Liver (tissue), 3 donors: ENCODE results near the gene FCRL6.

ENCODE experiments used
- CTCF ChIP-seq: fragments of 150-350 bp; IDR thresholded peaks from 2 replicates; pipeline ENCODE4 v1.5.1; 2017; ENCODE audit warnings: improper control_type of control experiment, low read depth, low read length; ENCODE audit not compliant: missing input control
- JUND ChIP-seq, 2 donors: IDR thresholded peaks; 2 replicates each; pipeline ENCODE4 v1.6.1; 2016; ENCODE audit warnings: antibody characterized with exemption in 2 of 2
- MAX ChIP-seq: IDR thresholded peaks from 2 replicates; pipeline ENCODE4 v1.6.1; 2016; ENCODE audit warnings: antibody characterized with exemption
- RAD21 ChIP-seq, 2 donors: IDR thresholded peaks; 2 replicates each; pipeline ENCODE4 v1.6.1; 2016; ENCODE audit warnings: antibody characterized with exemption in 2 of 2, mild to moderate bottlenecking in 2 of 2
- REST ChIP-seq: IDR thresholded peaks from 2 replicates; pipeline ENCODE4 v1.6.1; 2016; ENCODE audit warnings: antibody characterized with exemption, mild to moderate bottlenecking
- YY1 ChIP-seq: IDR thresholded peaks from 2 replicates; pipeline ENCODE4 v1.6.1; 2016; ENCODE audit warnings: antibody characterized with exemption, mild to moderate bottlenecking
- donor health status: healthy.
- donor health status: healthy.

- no peak for TF ChIP-seq CTCF
- TF ChIP-seq REST = no peak
- TF ChIP-seq MAX = no peak
- no peak for TF ChIP-seq YY1
- no peak for TF ChIP-seq JUND (IDR thresholded peaks at IDR 0.05)
- no peak for TF ChIP-seq RAD21 (IDR thresholded peaks at IDR 0.05)
These were observed 49.2 kb downstream of the FCRL6 start for GRCh38 chr1:159851407-159851806.
